HG02973 (cell line): ENCODE measurements around the gene EXOC4.

Experiments used
- ATAC-seq: cut with Tn5 transposase; IDR thresholded peaks from one replicate; pipeline ENCODE4 v1.9.1; 2021; ENCODE audit warnings: moderate library complexity; ENCODE audit not compliant: unreplicated experiment

Gene EXOC4

DNA sequence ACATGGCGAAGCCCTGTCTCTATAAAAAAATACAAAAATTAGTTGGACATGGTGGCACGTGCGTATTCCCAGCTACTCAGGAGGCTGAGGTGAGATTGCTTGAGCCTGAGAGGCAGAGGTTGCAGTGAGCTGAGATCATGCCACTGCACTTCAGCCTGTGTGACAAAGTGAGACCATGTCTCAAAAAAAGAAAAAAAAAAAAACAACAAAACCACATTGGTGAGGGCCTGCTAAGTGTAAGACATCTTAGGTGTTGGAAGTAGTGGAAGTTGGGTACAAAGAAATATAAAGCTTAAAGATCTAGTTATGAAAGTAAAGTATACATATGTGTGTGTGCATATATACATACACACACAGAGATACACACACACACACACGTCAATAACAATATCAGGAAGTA is 228.0 kb downstream of the EXOC4 start:
- no peak for ATAC-seq

DNA sequence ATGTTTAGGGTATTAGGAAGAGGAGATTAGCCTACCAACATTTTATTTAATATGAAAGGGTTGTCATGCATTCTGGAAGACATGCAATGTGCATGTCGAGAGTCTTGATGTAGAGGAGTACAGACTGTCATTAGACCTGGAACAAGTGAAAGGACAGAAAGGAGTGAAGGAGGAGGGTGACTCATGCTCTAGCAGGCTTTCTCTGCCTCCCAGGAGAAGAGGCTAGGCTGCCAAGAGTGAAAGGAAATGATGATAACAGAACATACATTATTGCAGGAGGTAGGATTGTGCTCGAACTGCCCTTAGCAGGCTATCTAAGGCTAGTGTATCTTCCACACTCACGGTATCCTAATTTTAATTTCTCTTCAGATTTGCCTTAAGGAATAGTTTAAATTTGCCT is 228.8 kb downstream of the EXOC4 start:
- ATAC-seq: no peak

DNA sequence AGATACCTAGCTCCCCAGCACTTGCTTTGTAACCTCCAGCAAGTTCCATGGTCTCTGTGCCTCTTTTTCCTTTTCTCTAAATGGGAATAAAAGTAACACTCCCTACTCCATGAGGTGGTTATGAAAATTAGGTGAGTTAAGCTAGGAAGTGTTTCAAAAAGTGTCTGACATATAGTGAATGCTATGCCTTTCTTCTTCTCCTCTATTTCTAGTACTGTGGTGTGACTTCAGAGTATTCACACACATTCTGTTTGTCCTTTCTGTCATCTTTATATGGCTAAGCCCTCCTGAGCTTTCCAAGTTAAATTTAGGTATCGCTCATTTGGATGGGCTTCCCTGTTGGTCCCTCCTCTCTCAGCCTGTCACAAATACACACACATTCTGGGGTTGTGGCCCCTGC is 229.7 kb downstream of the EXOC4 start:
- ATAC-seq: no peak

DNA sequence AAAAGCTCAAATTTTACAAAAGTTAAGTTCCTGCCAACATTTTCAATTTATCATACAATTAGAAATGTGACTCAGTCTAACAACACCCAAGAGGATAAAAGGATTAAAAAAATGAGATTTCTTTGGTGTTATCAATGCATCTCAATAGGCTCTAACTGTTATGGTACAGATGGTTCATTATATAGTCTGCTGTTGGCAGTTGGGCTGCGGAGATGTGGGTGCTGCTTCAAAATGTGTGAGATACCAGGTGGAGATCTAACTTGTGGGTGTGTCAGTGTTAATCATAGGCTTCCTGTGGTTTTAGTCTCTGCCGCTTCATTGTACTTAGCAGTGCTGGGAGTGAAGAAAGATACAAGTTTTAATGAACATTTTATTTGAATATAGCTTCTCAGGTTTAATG is 231.2 kb downstream of the EXOC4 start:
- no peak for ATAC-seq

DNA sequence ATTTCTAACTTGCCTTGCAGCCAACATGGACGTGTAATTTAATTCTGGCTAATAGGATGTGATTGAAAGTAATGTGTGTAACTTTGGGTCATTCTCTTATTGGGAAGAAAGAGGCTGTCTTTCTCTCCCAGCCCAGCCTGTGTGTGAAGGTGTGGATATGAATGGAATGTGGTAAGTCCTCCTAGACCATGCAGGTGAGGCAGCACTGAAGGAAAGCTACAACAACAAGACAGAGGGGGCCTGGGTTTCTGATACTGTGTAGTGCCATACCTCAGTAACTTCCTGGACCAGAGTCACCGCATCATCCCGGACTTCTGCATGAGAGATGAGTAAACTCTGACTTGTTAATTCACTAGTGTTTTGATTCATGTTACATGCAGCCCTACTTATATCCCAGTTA is 237.0 kb downstream of the EXOC4 start:
- no peak for ATAC-seq

DNA sequence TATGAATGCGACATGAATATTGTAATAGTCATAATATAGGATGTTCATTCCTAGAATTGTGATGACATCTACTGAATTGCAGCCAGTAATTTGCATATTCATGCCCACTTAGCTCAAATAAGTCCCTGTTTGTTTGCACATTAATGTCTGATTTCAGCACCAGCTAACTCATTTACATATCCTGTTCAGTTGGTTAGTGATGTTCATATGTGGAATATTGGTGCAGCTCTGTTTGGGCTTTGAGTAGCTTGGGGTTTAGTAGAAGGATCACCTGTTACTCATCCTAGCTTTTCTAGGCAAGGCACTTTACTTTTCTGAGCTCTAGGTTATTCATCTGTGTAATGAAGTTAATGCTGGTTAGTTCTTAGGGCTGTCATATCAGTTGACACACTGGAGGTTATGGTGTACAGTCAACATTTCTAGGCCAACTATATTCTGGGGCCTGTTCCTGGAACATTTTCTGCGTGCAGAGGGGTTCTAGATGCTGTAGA is 238.4 kb downstream of the EXOC4 start:
- no peak for ATAC-seq

DNA sequence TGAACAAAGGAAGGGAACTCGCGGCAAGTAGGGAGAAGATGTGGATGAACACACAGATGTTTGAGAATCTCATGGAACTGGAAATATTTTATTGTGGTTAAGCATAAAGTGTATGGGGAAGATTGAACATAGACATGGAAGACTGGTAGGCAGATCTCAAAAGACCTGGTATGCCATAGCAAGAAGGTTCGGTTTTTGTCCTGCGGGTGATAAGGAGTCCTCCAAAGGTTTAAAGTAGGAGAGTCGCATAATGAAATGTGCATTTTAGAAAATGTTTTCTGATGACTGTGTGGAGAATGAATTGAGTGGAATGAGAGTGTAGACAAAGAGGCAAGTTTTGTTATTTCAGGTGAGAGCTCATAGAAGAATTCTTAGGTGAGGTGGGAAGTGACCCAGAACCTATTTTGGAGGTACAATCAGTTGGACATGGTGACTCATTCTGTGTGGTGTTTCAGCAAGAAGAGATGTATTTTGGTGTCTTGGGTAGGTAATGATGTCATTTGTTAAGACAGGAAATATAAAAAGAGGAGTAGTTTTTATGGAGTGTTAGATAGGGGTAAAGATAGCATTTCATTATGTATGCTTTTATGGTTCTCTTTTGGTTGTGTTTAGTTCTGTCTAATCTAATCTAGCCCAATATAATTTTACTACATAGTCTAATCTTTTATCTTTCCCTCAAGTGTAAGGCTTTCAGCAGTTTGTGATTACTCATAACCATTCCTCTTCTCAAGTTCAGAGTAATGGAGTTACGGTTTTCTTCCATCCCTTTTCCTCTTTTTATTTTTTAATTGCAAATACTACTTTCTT is 239.2 kb downstream of the EXOC4 start:
- no peak for ATAC-seq

DNA sequence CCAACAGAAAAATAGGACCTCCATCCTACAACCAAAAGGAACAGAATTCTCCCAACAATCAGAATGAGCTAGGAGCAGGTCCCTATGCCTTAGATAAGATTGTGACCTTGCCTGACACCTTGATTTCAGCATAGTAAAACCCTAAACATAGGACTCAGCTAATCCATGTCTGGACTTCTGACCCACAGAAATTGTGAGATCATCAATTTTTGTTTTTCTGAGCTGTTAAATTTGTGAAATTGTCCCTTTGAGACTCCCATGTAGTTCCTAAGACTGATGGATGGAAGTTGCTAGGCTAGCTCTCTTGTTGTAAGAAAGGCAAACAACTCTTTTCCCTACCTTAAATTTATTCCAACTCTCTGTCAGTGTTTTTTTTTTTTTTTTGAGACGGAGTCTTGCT is 244.2 kb downstream of the EXOC4 start:
- no peak for ATAC-seq

DNA sequence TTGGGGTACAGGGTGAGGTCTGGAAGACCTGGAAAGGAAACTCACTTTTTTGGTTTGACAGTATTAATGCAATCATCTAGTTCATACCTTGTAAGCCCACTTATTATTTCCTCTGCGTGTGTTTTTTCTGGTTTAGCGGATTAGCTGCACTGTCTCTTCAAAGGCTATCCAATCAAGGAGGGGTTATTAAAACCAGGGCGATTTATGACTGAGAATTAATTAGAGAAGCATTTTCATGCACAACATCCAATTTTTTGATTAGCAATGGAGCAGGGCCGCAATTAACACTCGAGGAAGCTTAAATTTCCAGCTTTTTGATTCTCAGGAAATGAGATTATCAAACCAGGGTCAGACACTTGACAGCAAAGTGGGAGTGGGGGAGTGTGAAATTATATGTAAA is 248.9 kb downstream of the EXOC4 start:
- ATAC-seq: no peak

DNA sequence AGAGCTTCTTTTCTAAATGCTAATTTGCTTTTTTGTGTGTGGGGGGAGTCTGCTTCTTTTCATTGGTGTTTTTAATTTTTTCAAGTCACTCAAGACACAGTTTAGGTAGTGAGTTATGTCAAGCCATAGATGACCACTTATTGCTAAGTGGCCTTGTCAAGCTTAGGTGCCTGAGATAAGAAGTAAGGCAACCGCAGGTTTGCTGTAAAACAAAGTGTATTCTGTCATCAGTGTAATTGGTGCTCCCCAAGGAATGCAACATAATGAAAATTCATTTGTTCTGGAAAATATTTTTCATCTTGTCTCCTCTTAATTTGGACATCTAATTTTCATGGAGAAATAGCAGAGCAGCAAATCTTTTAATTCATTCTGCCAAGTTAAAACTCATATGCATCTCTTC is 249.6 kb downstream of the EXOC4 start:
- no peak for ATAC-seq

DNA sequence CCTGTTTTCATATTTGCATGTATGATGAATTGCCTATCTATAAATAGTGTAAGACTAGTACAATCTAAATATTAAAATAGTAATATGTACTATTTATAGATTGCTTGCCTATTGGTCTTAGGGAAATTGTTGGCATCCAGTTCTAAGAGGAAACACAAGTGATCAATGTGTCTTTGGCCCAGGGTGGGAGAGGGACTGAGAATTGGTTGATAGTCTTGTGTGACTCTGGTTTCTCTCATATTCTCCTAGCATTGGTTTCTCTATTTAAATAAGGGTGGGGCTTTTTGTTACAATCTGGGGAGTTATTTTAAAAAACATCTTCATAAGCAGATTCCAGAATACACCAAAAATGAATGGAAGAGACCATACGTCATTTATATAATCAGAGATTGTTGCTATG is 250.1 kb downstream of the EXOC4 start:
- ATAC-seq: no peak

DNA sequence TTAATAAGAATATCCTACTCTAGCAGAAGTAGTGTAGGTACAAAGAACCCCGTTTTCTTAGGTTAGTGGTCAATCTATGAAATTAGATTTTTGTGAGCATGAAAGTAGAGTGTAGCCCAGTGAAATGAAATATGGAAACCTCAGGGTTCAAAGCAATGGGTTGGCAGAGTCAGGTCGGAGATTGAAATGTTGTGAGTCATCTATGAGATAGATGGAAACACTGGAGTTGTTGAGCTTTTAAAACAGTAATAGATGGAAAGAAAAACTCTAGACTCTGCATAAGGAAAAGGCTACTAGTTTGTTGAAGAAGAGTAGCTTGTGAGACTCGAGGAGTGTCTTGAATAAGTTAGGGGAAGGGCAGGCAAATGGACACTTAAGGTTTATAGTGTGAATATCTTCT is 251.9 kb downstream of the EXOC4 start:
- no peak for ATAC-seq

DNA sequence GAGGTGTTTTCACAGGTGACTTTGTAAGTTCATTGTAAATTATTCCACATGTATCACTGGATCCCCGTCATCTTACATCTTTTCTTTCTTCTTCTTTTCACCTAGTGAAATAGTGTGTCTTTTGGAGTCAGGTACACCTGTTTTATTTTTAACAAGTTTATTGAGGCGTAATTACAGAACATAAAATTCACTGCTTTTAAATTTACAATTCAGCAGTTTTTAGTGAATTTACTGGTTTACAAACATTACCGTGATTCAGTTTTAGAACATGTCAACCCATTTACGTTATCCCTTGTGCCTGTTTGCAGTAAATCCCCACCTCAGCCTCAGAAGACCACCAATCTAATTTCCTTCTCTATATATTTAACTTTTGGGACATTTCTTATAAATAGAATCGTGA is 256.9 kb downstream of the EXOC4 start:
- no peak for ATAC-seq

DNA sequence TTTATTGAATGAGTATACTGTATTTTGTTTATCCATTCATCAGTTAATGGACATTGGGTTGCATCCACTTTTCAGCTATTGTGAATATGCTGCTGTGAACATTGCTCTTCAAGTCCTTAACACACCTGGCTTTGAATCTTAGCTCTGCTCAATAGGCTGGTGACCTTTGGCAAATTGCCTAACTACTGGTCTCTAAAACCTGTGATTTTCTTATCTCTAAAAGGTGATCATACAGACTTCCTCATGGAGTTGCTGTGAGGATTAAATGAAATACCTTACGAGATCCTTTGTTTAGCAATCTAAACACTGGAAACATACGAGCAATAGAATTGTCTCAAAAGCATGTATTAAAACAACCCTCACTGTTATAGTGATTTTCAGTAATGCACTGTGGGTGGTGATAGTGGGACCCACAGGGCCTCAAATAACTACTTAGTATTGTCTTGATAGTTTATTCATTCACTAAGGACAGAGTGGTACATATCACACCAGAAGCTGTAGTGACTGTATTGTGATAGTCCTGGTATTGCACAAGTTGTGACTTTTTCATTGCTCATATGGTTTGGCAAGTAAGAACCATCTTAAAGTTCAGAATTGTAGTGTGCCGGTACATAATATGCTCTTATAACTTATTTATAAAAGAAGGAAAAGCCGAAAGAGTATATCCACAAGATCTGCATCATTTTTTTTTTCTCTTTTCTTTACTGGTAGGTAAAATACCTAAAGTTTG is 257.6 kb downstream of the EXOC4 start:
- no peak for ATAC-seq

DNA sequence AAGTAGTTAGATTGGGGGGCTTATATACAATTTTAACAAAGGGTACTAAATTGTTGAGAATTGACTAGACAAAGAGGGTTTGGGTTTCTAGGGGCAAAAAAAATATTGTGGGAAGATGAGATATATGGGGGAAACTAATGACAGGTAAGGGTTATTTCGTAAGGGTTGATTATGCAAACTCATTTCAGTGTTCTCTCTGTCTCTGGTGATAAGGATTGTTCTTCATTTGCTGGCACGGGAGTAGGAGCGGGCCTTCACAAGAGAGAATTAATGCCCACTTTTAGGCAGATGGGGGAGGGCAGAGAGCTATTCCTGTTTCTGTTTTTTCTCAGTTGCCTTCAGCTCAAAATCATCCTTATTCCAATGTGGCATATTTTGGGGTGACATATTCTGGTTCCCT is 258.4 kb downstream of the EXOC4 start:
- ATAC-seq: no peak

DNA sequence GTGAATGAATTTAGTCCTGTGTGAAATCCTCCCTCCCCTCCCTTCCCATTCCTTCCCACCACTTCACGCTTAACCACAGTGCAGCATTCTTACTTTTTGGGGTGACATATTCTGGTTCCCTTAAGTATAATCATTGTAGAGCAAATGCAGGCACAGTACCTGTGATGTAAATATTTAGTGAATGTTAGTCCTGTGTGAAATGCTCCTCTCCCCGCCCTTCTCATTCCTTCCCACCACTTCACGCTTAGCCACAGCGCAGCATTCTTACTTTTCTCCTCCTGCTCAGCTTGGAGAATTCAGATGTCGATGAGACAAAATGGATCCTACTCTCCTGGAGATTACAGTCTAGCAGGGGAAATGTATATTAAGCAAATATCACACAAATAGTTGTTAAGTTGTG is 258.8 kb downstream of the EXOC4 start:
- ATAC-seq: no peak

DNA sequence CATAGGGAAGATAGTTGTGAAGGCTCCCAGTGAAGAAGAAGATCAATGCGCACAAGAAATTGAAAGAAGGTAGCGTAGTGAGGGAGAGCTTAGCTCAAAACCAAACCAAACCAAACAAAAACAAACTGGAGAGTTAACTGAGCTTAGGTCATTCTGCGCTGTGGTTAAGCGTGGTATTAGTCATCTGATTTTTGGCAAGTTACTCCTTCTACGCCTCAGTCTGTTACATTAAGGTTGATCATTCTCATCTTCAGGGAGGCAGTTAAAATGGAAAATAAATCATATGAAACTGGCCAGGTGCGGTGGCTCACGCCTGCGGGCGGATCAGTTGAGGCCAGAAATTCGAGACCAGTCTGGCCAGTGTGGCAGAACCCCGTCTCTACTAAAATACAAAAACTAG is 259.7 kb downstream of the EXOC4 start:
- ATAC-seq: no peak

DNA sequence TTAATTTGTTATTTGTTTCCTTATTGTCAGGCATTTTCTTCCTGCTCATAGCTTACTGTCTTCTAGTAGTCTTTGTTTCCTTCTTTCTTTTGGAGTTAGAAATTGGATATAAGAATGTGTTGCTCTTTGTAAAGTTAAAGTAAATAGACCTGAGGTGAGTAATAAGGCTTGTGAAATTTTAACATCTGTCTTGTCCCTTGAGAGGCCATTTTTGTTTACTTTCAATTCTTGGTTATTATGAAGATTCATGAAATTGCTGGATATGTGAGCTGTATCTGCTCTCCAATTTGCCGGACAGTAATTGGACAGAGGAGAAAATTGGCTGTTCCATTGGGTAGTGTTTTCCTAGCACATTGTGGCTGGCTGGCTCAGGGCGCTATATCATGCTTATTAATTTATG is 260.7 kb downstream of the EXOC4 start:
- no peak for ATAC-seq

DNA sequence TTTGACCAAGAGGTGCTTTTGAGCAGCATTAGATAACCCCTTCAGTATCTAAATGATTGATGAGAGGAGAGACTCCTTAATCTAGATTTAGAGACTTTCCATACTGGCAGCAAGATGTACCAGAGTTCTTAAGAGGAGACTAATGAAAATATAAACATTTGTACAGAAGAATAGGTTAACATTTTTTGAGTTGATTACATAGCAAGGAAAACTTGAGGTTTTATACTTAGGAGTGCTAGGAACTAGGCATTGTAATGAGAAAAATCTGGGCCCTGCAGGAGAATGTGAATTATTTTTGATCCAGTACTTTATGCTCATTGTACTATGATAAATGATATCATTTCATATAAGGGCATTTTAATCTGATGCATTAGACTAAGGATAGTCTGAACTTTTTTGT is 261.7 kb downstream of the EXOC4 start:
- no peak for ATAC-seq

DNA sequence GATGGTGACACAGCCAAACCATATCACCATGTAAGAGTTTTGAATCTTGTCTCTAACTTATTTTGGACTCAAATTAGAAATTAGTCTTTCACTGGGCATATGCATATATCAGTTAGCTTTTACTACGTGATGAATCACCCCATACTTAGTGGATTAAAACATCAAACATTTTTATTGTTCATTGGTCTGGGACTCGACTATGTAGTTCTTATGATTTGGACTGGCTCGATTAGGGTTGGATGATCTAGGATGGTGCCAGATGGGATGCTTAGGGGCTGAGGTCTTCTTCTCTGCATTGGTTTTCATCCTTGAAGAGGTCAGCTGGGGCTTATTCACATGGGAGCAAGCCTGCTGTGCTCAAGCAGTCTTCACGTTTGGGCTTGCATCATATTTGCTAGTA is 264.9 kb downstream of the EXOC4 start:
- ATAC-seq: no peak

DNA sequence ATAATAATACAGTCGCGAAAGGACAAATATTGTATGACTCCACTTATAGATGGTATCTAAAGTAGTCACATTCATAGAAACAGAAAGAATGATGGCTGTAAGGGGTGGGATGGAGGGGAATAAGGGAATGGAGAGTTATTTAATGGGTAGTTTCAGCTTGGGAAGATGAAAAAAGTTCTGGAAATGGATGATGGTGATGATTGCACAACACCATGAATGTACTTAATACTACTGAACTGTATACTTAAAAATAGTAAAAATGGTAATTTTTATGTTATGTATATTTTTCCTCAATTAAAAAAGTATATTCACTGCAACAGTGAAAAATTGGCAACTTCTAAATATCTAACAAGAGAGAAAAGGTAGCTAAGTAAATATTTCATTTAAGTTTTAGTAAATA is 265.8 kb downstream of the EXOC4 start:
- ATAC-seq: no peak

DNA sequence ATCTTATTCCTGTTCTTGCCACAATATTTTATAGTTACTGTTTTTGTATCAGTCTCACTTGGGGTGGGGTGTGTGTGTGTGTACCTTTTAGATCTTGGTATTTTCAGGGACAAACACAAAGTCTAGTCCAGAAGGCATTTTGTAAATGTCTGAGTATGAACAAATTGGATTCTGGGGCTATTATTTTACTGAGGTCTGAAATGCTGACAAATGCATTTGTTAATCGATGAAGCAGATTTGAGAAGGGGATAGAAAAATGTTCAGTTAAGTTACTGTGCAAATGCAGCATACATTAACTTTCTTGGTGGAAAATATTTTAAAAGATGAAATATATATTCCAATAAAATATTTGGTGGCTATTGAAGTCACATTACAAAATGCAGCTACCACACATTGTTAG is 267.4 kb downstream of the EXOC4 start:
- ATAC-seq: no peak

DNA sequence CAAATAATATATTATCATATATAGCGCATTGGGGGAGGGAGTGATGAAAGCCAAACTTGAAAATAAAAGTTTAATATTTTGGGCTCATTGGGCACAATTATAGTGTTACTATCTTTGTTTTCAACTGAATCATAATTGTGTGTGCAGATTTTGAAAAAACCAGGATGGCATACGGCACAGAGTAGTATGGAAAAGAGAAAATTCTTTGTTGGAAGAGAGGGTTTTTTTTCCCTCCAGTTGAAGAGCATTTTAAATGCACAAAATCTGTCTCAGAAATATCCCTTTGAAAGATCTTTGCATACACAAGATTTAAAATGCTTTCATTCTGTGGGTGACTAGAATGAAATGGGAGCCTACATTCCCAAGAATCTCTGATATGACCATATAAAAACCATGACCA is 269.6 kb downstream of the EXOC4 start:
- ATAC-seq: no peak
